ENCODE results near the gene CARMIL3. TPM values are rescaled to one million over a fixed set of nuclear protein-coding genes. Genes with fewer than 3 reads are reported as not detected.
A peak's percentile ranks its signal among the peaks of the same experiment; 100 is the strongest.

CARMIL3 gene
- total RNA-seq, 2 experiments from 2014 or later: 0.05 to 0.11 TPM

- POLR2A ChIA-PET: interaction anchor here (0.6 to 2.1 kb wide), 8 partner anchors 30 to 380 kb away, joined by 3 to 17 read pairs (median 4); partner anchors contain the start of genes DCAF11, DHRS4L2, IRF9 and NRL
- Histone ChIP-seq H3K9me3 (ENCODE audit: control insufficient read depth in 1 of 2, insufficient read depth in 1 of 2, low read length in 2 of 2) (peaks cover 0 to 10% of the 10 kb centered on the region in 2 experiments), H3K27ac (ENCODE audit: low read depth in 1 of 2, low read length in 2 of 2) (no peak overlapping the region), H3K36me3 (ENCODE audit: insufficient read depth, low read length) (no peaks in the 10 kb centered on the region), H3K27me3 (ENCODE audit: control insufficient read depth in 1 of 2, insufficient read depth in 2 of 2, low read length in 2 of 2) (peaks cover 0 to 16% of the 10 kb centered on the region in 2 experiments), H3K4me3 (ENCODE audit: low read length) (peak overlapping the region; percentile 71), H3K4me1 (ENCODE audit: insufficient read depth, low read length) (peaks cover 21% of the 10 kb centered on the region)
- Mint-ChIP-seq H3K9me3 (no peaks in the 10 kb centered on the region), H3K4me1 (ENCODE audit: low read depth) (peaks cover 14% of the 10 kb centered on the region), H3K27ac (no peak overlapping the region), H3K4me3 (peak overlapping the region; percentile 84), H3K36me3 (ENCODE audit: low read depth) (no peaks in the 10 kb centered on the region), H3K27me3 (peaks cover 25% of the 10 kb centered on the region)
- TF ChIP-seq, protein P1, sequence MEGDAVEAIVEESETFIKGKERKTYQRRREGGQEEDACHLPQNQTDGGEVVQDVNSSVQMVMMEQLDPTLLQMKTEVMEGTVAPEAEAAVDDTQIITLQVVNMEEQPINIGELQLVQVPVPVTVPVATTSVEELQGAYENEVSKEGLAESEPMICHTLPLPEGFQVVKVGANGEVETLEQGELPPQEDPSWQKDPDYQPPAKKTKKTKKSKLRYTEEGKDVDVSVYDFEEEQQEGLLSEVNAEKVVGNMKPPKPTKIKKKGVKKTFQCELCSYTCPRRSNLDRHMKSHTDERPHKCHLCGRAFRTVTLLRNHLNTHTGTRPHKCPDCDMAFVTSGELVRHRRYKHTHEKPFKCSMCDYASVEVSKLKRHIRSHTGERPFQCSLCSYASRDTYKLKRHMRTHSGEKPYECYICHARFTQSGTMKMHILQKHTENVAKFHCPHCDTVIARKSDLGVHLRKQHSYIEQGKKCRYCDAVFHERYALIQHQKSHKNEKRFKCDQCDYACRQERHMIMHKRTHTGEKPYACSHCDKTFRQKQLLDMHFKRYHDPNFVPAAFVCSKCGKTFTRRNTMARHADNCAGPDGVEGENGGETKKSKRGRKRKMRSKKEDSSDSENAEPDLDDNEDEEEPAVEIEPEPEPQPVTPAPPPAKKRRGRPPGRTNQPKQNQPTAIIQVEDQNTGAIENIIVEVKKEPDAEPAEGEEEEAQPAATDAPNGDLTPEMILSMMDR (IDR thresholded peaks at IDR 0.05): no peak
- CTCF ChIA-PET: interaction anchor here (1.5 to 2.2 kb wide), 3 partner anchors 39 to 110 kb away, joined by 3 to 10 read pairs (median 6); partner anchors contain the start of gene IRF9
- ATAC-seq (ENCODE audit: poor library complexity) (no peak), DNase-seq (peak in 3 of 14 experiments; percentile 9 to 42 (median 34))
- intact Hi-C loops (cut with DNase I, micrococcal nuclease): no loop called here
Observed at GRCh38 chr14:24051176-24051788, 527 bp upstream of the CARMIL3 start.

GRCh38 chr14:24052656-24053547 is 1.1 kb downstream of the CARMIL3 start:
- no peak for ATAC-seq (ENCODE audit: poor library complexity)

More at GRCh38 chr14:24052656-24053547, 1.1 kb downstream of the CARMIL3 start:
- Mint-ChIP-seq H3K9me3 (no peaks in the 10 kb centered on the region), H3K4me1 (ENCODE audit: low read depth) (peaks cover 14% of the 10 kb centered on the region), H3K27me3 (peaks cover 25% of the 10 kb centered on the region), H3K36me3 (ENCODE audit: low read depth) (no peaks in the 10 kb centered on the region), H3K27ac (no peak overlapping the region), H3K4me3 (peak overlapping the region; percentile 90)
- TF ChIP-seq, protein P1 (IDR thresholded peaks at IDR 0.05): no peak
- intact Hi-C loops (cut with DNase I, micrococcal nuclease): no loop called here
- ChIA-PET CTCF (interaction anchor here (1.5 to 2.2 kb wide), 3 partner anchors 38 to 108 kb away, joined by 3 to 10 read pairs (median 6); partner anchors contain the start of gene IRF9), POLR2A (interaction anchor here (1.0 to 2.1 kb wide), 6 partner anchors 28 to 585 kb away, joined by 3 to 17 read pairs (median 6); partner anchors contain the start of genes DCAF11, DHRS4L2 and NRL)
- Histone ChIP-seq H3K9me3 (ENCODE audit: control insufficient read depth in 1 of 2, insufficient read depth in 1 of 2, low read length in 2 of 2) (peaks cover 0 to 10% of the 10 kb centered on the region in 2 experiments), H3K4me3 (ENCODE audit: low read length) (peak overlapping the region; percentile 71), H3K4me1 (ENCODE audit: insufficient read depth, low read length) (peaks cover 21% of the 10 kb centered on the region), H3K27me3 (ENCODE audit: control insufficient read depth in 1 of 2, insufficient read depth in 2 of 2, low read length in 2 of 2) (peaks cover 0 to 16% of the 10 kb centered on the region in 2 experiments), H3K36me3 (ENCODE audit: insufficient read depth, low read length) (no peaks in the 10 kb centered on the region), H3K27ac (ENCODE audit: low read depth in 1 of 2, low read length in 2 of 2) (no peak overlapping the region)
- DNase-seq: peak in 5 of 14 experiments; percentile 16 to 46 (median 36)

All from CD4-positive, alpha-beta T cell (primary cell).